H9 (cell line): ENCODE data around the gene MCM8. TPM values are rescaled to one million over a fixed set of nuclear protein-coding genes. Genes with fewer than 3 reads are reported as not detected.

Source experiments
- DNase-seq: peaks from one replicate; pipeline ENCODE4 v3.0.0-alpha.2; 2017
- H2AFZ ChIP-seq: one replicate; pipeline ENCODE4 v1.6.1; 2013; ENCODE audit warnings: mild to moderate bottlenecking, low read length, control low read depth, moderate library complexity
- H2AK5ac ChIP-seq: 2 replicates; pipeline ENCODE4 v1.6.1; 2013; ENCODE audit warnings: low read length, control low read depth, mixed read lengths; ENCODE audit not compliant: insufficient read length
- H2BK120ac ChIP-seq: one replicate; pipeline ENCODE4 v1.6.1; 2013; ENCODE audit warnings: low read depth, mild to moderate bottlenecking, low read length, control low read depth, inconsistent platforms; ENCODE audit not compliant: poor library complexity, severe bottlenecking
- H2BK12ac ChIP-seq: 2 replicates; pipeline ENCODE4 v1.6.1; 2013; ENCODE audit warnings: low read length, control low read depth, mixed read lengths, low read depth; ENCODE audit not compliant: insufficient read length
- H2BK15ac ChIP-seq: 2 replicates; pipeline ENCODE4 v1.6.1; 2013; ENCODE audit warnings: low read depth, low read length, control low read depth
- H2BK20ac ChIP-seq: one replicate; pipeline ENCODE4 v1.6.1; 2013; ENCODE audit warnings: low read depth, mild to moderate bottlenecking, low read length, control low read depth, inconsistent platforms; ENCODE audit not compliant: poor library complexity, severe bottlenecking
- H2BK5ac ChIP-seq: 2 replicates; pipeline ENCODE4 v1.6.1; 2013; ENCODE audit warnings: low read length, control low read depth, mixed read lengths; ENCODE audit not compliant: insufficient read length
- H3K14ac ChIP-seq: 2 replicates; pipeline ENCODE4 v1.6.1; 2013; ENCODE audit warnings: low read length, control low read depth; ENCODE audit not compliant: insufficient read depth
- H3K18ac ChIP-seq: 2 replicates; pipeline ENCODE4 v1.6.1; 2013; ENCODE audit warnings: low read depth, mild to moderate bottlenecking, mixed read lengths, low read length, control low read depth; ENCODE audit not compliant: insufficient read length
- H3K23ac ChIP-seq: 2 replicates; pipeline ENCODE4 v1.6.1; 2013; ENCODE audit warnings: low read length, control low read depth, mixed read lengths, low read depth; ENCODE audit not compliant: insufficient read length
- H3K23me2 ChIP-seq: 2 replicates; pipeline ENCODE4 v1.6.1; 2013; ENCODE audit warnings: low read depth, mild to moderate bottlenecking, mixed read lengths, low read length, control low read depth; ENCODE audit not compliant: insufficient read length, poor library complexity, severe bottlenecking
- H3K27ac ChIP-seq: 2 replicates; pipeline ENCODE4 v1.5.1; 2013; ENCODE audit warnings: low read length, control low read depth, mixed read lengths, low read depth; ENCODE audit not compliant: insufficient read length
- H3K27me3 ChIP-seq: 2 replicates; pipeline ENCODE4 v1.6.1; 2013; ENCODE audit warnings: low read length, control low read depth, inconsistent platforms; ENCODE audit not compliant: insufficient read depth
- H3K4ac ChIP-seq: 2 replicates; pipeline ENCODE4 v1.6.1; 2013; ENCODE audit warnings: low read depth, mild to moderate bottlenecking, control low read depth, inconsistent platforms, low read length, moderate library complexity
- H3K4me1 ChIP-seq: 2 replicates; pipeline ENCODE4 v1.6.1; 2013; ENCODE audit warnings: low read length, control low read depth, inconsistent platforms; ENCODE audit not compliant: insufficient read depth
- H3K4me2 ChIP-seq: 2 replicates; pipeline ENCODE4 v1.6.1; 2013; ENCODE audit warnings: low read length, control low read depth, mixed read lengths; ENCODE audit not compliant: insufficient read length, insufficient read depth
- H3K56ac ChIP-seq: 2 replicates; pipeline ENCODE4 v1.6.1; 2013; ENCODE audit warnings: low read depth, mild to moderate bottlenecking, mixed read lengths, low read length, control low read depth; ENCODE audit not compliant: insufficient read length
- H3K79me1 ChIP-seq: 2 replicates; pipeline ENCODE4 v1.6.1; 2013; ENCODE audit warnings: low read depth, mild to moderate bottlenecking, moderate library complexity, low read length, control low read depth, inconsistent platforms; ENCODE audit not compliant: insufficient read depth, poor library complexity, severe bottlenecking
- H3K79me2 ChIP-seq: 2 replicates; pipeline ENCODE4 v1.6.1; 2013; ENCODE audit warnings: low read length, control low read depth, inconsistent platforms; ENCODE audit not compliant: insufficient read depth
- H3K9ac ChIP-seq: 2 replicates; pipeline ENCODE4 v1.6.1; 2013; ENCODE audit warnings: low read length, control low read depth, mixed read lengths; ENCODE audit not compliant: insufficient read length; ENCODE audit errors: extremely low read depth
- H3K9me3 ChIP-seq: one replicate; pipeline ENCODE4 v1.6.1; 2013; ENCODE audit warnings: low read depth, low read length, inconsistent platforms; ENCODE audit not compliant: control insufficient read depth
- H3T11ph ChIP-seq: one replicate; pipeline ENCODE4 v1.6.1; 2013; ENCODE audit warnings: mild to moderate bottlenecking, low read length, control low read depth, inconsistent platforms
- H4K20me1 ChIP-seq: one replicate; pipeline ENCODE4 v1.6.1; 2013; ENCODE audit not compliant: control insufficient read depth, insufficient read length, insufficient read depth
- H4K5ac ChIP-seq: 2 replicates; pipeline ENCODE4 v1.6.1; 2013; ENCODE audit warnings: low read depth, mild to moderate bottlenecking, mixed read lengths, low read length, control low read depth; ENCODE audit not compliant: insufficient read length
- H4K8ac ChIP-seq: replicated peaks from 2 replicates; pipeline ENCODE4 v1.6.1; 2013; ENCODE audit warnings: low read length, control low read depth, mixed read lengths, low read depth; ENCODE audit not compliant: insufficient read length
- H4K91ac ChIP-seq: 2 replicates; pipeline ENCODE4 v1.6.1; 2013; ENCODE audit warnings: low read depth, mild to moderate bottlenecking, moderate library complexity, mixed read lengths, low read length, control low read depth; ENCODE audit not compliant: insufficient read length
- H3K27ac Mint-ChIP-seq, 3 experiments: 2 replicates in 2 of 3; 3 replicates in 1 of 3; pipeline ENCODE4 v1.8.0; 2020 to 2021; ENCODE audit warnings: mixed read lengths in 3 of 3, mild to moderate bottlenecking in 1 of 3, moderate library complexity in 1 of 3
- H3K27me3 Mint-ChIP-seq: 2 replicates; pipeline ENCODE4 v1.8.0; 2021; ENCODE audit warnings: low read depth, mild to moderate bottlenecking, moderate library complexity, mixed read lengths
- H3K36me3 Mint-ChIP-seq, 3 experiments: 2 replicates in 2 of 3; 3 replicates in 1 of 3; pipeline ENCODE4 v1.8.0; 2020 to 2021; ENCODE audit warnings: low read depth in 3 of 3, mixed read lengths in 3 of 3; ENCODE audit not compliant: insufficient read depth in 1 of 3
- H3K4me1 Mint-ChIP-seq, 2 experiments: 2 replicates each; pipeline ENCODE4 v1.8.0; 2020; ENCODE audit warnings: mixed read lengths in 2 of 2
- H3K4me3 Mint-ChIP-seq, 2 experiments: 2 replicates in 1 of 2; 3 replicates in 1 of 2; pipeline ENCODE4 v1.8.0; 2020 to 2021; ENCODE audit warnings: mild to moderate bottlenecking in 2 of 2, mixed read lengths in 2 of 2, moderate library complexity in 1 of 2
- H3K9me3 Mint-ChIP-seq, 2 experiments: 2 replicates in 1 of 2; 3 replicates in 1 of 2; pipeline ENCODE4 v1.8.0; 2020; ENCODE audit warnings: mild to moderate bottlenecking in 2 of 2, mixed read lengths in 2 of 2, moderate library complexity in 1 of 2
- CTCF ChIP-seq: fragments of 200-600 bp; sonication (generic); conservative IDR thresholded peaks from 3 replicates; pipeline ENCODE4 v1.8.0; 2021; ENCODE audit warnings: antibody characterized with exemption, mild to moderate bottlenecking
- WGBS: extraction: QIAGEN DNeasy Blood & Tissue Kit; methylation state at CpG from one replicate; pipeline ENCODE4 v1.1.7; 2013; ENCODE audit warnings: missing lambda C conversion rate, low lambda C conversion rate, mixed read lengths; ENCODE audit not compliant: insufficient read length; ENCODE audit errors: extremely low coverage; 5-methylcytosine and 5-hydroxymethylcytosine counted together
- total RNA-seq: library from RNA; stranded (reverse); gene quantifications from 2 replicates; pipeline ENCODE4 v1.2.1, GENCODE V29; 2021

Gene MCM8
- total RNA-seq, 1 experiment from 2014 or later, result 32.2 TPM

DNA sequence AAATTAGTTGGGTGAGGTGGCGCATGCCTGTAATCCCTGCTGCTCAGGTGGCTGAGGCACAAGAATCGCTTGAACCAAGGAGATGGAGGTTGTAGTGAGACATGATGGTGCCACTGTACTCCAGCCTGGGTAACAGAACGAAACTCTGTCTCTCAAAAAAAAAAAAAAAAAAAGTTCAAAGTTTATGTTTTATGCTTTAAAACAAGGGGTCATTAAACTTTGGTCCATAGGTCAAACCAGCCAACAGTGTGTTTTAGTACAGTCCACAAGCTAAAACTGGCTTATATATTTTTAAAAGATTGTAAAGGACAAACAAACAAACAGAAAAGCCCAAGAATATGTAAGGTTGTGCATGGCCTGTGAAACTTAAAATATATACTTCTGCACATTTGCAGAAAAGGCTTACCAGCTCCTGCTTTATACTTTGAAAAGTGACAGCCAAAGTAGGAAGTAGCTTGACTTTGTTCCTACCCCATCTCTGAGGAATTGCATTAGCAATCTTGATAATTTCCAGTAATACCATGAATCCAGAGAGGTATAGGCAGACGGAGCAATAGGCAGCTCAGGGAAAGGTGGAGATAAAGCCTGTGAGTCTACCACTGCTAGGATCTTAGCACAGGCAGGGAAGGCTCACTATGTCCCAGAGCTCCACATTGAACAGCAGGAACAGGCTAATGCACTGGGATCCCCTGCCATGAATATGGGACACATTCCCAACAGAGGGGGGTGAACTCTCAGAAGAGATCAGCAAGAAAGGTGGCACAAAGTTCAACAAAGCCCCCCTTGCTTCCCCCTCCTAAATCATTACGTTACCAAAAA is 30.5 kb downstream of the MCM8 start:
- Mint-ChIP-seq H3K9me3 (no peaks in the 10 kb centered on the region), H3K27ac (no peak overlapping the region), H3K36me3 (peaks cover 25 to 62% (median 50%) of the 10 kb centered on the region in 3 experiments; a peak in 6 of 7 replicates), H3K27me3 (no peaks in the 10 kb centered on the region), H3K4me3 (no peak overlapping the region), H3K4me1 (no peaks in the 10 kb centered on the region)
- Histone ChIP-seq H3K79me2 (no peaks in the 10 kb centered on the region), H3K23ac (no peak overlapping the region), H3K56ac (no peak overlapping the region), H4K20me1 (no peaks in the 10 kb centered on the region), H3T11ph (no peak overlapping the region), H2BK12ac (no peak overlapping the region), H2BK5ac (no peak overlapping the region), H4K5ac (no peak overlapping the region), H3K14ac (no peak overlapping the region), H3K79me1 (no peaks in the 10 kb centered on the region), H3K9me3 (no peaks in the 10 kb centered on the region), H4K91ac (no peak overlapping the region), H2BK120ac (no peak overlapping the region), H3K27me3 (no peaks in the 10 kb centered on the region), H3K23me2 (no peaks in the 10 kb centered on the region), H3K18ac (no peak overlapping the region), H4K8ac (no peak overlapping the region), H2AK5ac (no peak overlapping the region), H3K4me2 (no peak overlapping the region), H3K4me1 (no peaks in the 10 kb centered on the region), H3K27ac (no peak overlapping the region), H2BK20ac (no peak overlapping the region), H3K9ac (no peak overlapping the region), H3K4ac (no peak overlapping the region), H2AFZ (no peak overlapping the region), H2BK15ac (no peak overlapping the region)
- no peak for TF ChIP-seq CTCF
- no CpG with 5 or more reads among the region's 5 CpGs for WGBS
- DNase-seq, result no peak
